Astrocyte (in vitro differentiated cells and primary cell): ENCODE data around the gene TSC2. TPM values are rescaled to one million over a fixed set of nuclear protein-coding genes. Genes with fewer than 3 reads are reported as not detected.

Experiments used
- DNase-seq: peaks from one replicate; pipeline ENCODE4 v3.0.0-alpha.2; 2010; ENCODE audit warnings: low read depth
- FAIRE-seq: peaks from 2 replicates; lab custom pipeline; 2011; peaks lifted over from hg19 to GRCh38; lab: Jason Lieb, UNC
- H2AFZ ChIP-seq: 2 replicates; pipeline ENCODE4 v1.6.0; 2012; ENCODE audit warnings: low read depth, low read length, inconsistent platforms
- H3K27ac ChIP-seq: 2 replicates; pipeline ENCODE4 v1.5.1; 2011; ENCODE audit warnings: low read depth, low read length, inconsistent platforms
- H3K27me3 ChIP-seq: 2 replicates; pipeline ENCODE4 v1.6.0; 2011; ENCODE audit warnings: low read length, inconsistent platforms; ENCODE audit not compliant: insufficient read depth
- H3K36me3 ChIP-seq: 2 replicates; pipeline ENCODE4 v1.5.1; 2011; ENCODE audit warnings: low read length, inconsistent platforms; ENCODE audit not compliant: insufficient read depth
- H3K4me1 ChIP-seq: 2 replicates; pipeline ENCODE4 v1.5.1; 2011; ENCODE audit warnings: low read length, inconsistent platforms; ENCODE audit not compliant: insufficient read depth
- H3K4me2 ChIP-seq: 2 replicates; pipeline ENCODE4 v1.6.0; 2012; ENCODE audit warnings: low read length, inconsistent platforms
- H3K4me3 ChIP-seq: 2 replicates; pipeline ENCODE4 v1.5.1; 2011; ENCODE audit warnings: low read depth, mild to moderate bottlenecking, low read length, inconsistent platforms; ENCODE audit not compliant: insufficient read depth
- H3K79me2 ChIP-seq: 2 replicates; pipeline ENCODE4 v1.6.0; 2012; ENCODE audit warnings: mild to moderate bottlenecking, low read length, inconsistent platforms; ENCODE audit not compliant: insufficient read depth
- H3K9ac ChIP-seq: 2 replicates; pipeline ENCODE4 v1.6.0; 2012; ENCODE audit warnings: mild to moderate bottlenecking, low read length, inconsistent platforms
- H3K9me3 ChIP-seq: 2 replicates; pipeline ENCODE4 v1.5.1; 2012; ENCODE audit warnings: low read depth, mild to moderate bottlenecking, low read length, inconsistent platforms; ENCODE audit not compliant: insufficient read depth
- H4K20me1 ChIP-seq: 2 replicates; pipeline ENCODE4 v1.6.0; 2012; ENCODE audit warnings: low read length, inconsistent platforms; ENCODE audit not compliant: insufficient read depth
- H3K27ac Mint-ChIP-seq: one replicate; pipeline ENCODE4 v1.8.0; 2021; ENCODE audit warnings: mild to moderate bottlenecking, mixed read lengths; ENCODE audit not compliant: unreplicated experiment
- H3K27me3 Mint-ChIP-seq: one replicate; pipeline ENCODE4 v1.8.0; 2021; ENCODE audit warnings: low read depth, mixed read lengths; ENCODE audit not compliant: unreplicated experiment
- H3K36me3 Mint-ChIP-seq: one replicate; pipeline ENCODE4 v1.8.0; 2021; ENCODE audit warnings: low read depth, mixed read lengths; ENCODE audit not compliant: unreplicated experiment
- H3K4me1 Mint-ChIP-seq: one replicate; pipeline ENCODE4 v1.8.0; 2021; ENCODE audit warnings: low read depth, mixed read lengths; ENCODE audit not compliant: unreplicated experiment
- H3K4me3 Mint-ChIP-seq: one replicate; pipeline ENCODE4 v1.8.0; 2021; ENCODE audit warnings: mild to moderate bottlenecking, moderate library complexity, mixed read lengths; ENCODE audit not compliant: unreplicated experiment
- H3K9me3 Mint-ChIP-seq: one replicate; pipeline ENCODE4 v1.8.0; 2021; ENCODE audit warnings: mild to moderate bottlenecking, mixed read lengths; ENCODE audit not compliant: unreplicated experiment
- EZH2 ChIP-seq: IDR thresholded peaks from 2 replicates; pipeline ENCODE4 v1.6.1; 2012; ENCODE audit warnings: mild to moderate bottlenecking, low read length, inconsistent platforms; ENCODE audit not compliant: insufficient read depth
- total RNA-seq: library from RNA; stranded (reverse); gene quantifications from 2 replicates; pipeline ENCODE4 v1.2.1, GENCODE V29; 2021
- TF ChIP-seq, protein P1 (sequence below): IDR thresholded peaks from 2 replicates; pipeline ENCODE4 v1.5.1; 2011; ENCODE audit warnings: low read depth, mild to moderate bottlenecking, inconsistent platforms, low read length, moderate library complexity; ENCODE audit not compliant: insufficient read depth

TSC2 gene
- total RNA-seq, 1 donor from 2014 or later = 89.5 TPM

DNA sequence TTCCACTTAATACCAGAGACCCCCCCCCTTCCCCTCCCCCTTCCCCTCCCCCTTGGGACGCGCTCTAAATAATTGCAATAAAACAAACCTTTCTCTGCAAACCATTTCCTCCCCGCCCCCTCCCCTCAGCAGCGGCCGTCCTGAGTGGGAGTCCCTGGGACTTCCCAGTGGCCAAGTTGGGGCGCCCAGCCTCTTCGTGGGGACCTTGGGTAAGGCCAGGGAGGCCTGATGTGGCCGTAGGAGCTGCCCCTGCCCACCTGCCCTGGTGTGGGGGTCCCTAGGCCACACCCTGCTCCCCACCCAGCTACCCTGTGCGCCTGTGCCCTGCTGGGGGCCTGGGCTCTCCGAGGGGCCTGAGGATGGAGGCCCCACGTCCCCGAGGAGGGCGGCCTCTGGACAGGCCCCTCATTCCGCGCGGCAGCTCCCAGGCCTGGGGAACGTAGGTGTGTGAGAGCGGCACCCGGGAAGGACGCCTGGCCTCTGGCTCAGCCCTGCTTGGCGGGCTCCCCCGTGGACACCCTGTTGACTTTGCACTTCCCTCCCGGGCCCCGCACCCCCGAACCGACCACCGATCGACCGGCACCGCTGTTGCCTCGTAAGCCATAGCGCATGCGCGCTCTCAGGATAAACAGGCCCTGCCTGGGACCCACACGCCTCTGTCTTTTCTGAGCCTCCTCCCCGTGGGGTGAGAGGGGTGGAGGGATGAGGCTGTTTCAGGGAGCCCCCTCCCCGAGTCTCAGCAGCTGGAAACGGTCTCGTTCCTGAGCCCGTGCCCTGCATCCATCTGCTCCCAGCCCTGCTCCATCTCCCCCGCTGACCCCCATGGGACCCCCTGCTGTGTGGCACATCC lies 9.2 kb upstream of the TSC2 start:
- no peak for FAIRE-seq
- peaks cover 38% of the 10 kb centered on the region for H3K79me2 ChIP-seq
- H2AFZ ChIP-seq = no peak overlapping the region
- H3K27me3 ChIP-seq = no peaks in the 10 kb centered on the region
- H3K4me2 ChIP-seq = peak overlapping the region; percentile 34
- Mint-ChIP-seq H3K4me1 (peaks cover 9% of the 10 kb centered on the region), H3K4me3 (no peak overlapping the region), H3K9me3 (no peaks in the 10 kb centered on the region), H3K36me3 (no peaks in the 10 kb centered on the region), H3K27ac (no peak overlapping the region), H3K27me3 (no peaks in the 10 kb centered on the region)
- peak overlapping the region; percentile 41 for H3K27ac ChIP-seq
- no peak overlapping the region for H3K4me3 ChIP-seq
- TF ChIP-seq, protein P1, sequence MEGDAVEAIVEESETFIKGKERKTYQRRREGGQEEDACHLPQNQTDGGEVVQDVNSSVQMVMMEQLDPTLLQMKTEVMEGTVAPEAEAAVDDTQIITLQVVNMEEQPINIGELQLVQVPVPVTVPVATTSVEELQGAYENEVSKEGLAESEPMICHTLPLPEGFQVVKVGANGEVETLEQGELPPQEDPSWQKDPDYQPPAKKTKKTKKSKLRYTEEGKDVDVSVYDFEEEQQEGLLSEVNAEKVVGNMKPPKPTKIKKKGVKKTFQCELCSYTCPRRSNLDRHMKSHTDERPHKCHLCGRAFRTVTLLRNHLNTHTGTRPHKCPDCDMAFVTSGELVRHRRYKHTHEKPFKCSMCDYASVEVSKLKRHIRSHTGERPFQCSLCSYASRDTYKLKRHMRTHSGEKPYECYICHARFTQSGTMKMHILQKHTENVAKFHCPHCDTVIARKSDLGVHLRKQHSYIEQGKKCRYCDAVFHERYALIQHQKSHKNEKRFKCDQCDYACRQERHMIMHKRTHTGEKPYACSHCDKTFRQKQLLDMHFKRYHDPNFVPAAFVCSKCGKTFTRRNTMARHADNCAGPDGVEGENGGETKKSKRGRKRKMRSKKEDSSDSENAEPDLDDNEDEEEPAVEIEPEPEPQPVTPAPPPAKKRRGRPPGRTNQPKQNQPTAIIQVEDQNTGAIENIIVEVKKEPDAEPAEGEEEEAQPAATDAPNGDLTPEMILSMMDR = no peak
- TF ChIP-seq EZH2 = no peak
- H3K9ac ChIP-seq = peak overlapping the region; percentile 56
- peaks cover 68% of the 10 kb centered on the region for H3K4me1 ChIP-seq
- DNase-seq = no peak
- H3K9me3 ChIP-seq = no peaks in the 10 kb centered on the region
- H3K36me3 ChIP-seq = no peaks in the 10 kb centered on the region
- peaks cover 3% of the 10 kb centered on the region for H4K20me1 ChIP-seq

DNA sequence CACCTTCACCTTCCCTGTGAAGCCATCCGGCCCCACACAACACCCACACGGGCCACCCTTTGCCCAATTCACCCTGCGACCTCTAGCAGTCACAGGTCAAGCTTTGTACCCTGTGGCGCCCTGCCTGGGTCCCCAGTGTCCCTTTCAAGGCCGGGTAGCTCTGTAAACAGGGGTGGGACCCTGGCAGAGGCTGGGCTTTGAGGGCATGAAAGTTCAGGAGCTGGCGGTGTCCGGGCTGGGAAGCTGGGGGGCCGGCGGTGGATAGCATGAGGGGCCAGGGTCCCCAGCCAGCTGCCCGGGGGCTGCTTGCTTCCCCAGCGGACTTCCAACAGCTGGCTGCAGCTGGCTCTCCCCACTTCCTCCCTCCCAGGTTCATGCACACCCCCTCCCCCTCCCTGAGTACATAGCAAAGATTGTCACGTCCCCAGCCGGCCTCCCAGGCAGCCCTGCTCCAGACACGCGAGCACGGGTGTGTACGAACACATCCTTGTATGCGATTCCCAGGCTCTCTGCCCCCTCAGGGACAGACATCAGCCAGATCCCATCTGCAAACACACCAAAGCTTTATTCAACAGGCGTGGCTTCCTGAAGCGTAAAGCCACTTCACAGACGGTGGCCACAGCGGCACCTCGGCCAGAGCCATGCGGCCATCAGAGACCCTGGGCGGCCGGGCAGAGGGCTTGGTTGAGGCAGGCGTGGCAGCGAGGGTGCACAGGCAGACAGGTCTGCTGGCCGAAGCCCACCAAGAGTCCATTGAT lies 8.3 kb upstream of the TSC2 start:
- Histone ChIP-seq H3K4me1 (peaks cover 62% of the 10 kb centered on the region), H4K20me1 (peaks cover 3% of the 10 kb centered on the region), H2AFZ (no peak overlapping the region), H3K4me2 (peak overlapping the region; percentile 34), H3K9ac (peak overlapping the region; percentile 56), H3K36me3 (no peaks in the 10 kb centered on the region), H3K79me2 (peaks cover 32% of the 10 kb centered on the region), H3K9me3 (no peaks in the 10 kb centered on the region), H3K27me3 (no peaks in the 10 kb centered on the region), H3K4me3 (no peak overlapping the region), H3K27ac (peak overlapping the region; percentile 41)
- Mint-ChIP-seq H3K27me3 (no peaks in the 10 kb centered on the region), H3K4me3 (peak overlapping the region; percentile 20), H3K9me3 (no peaks in the 10 kb centered on the region), H3K4me1 (peaks cover 4% of the 10 kb centered on the region), H3K36me3 (no peaks in the 10 kb centered on the region), H3K27ac (peak overlapping the region; percentile 83)
- FAIRE-seq (no peak), DNase-seq (peak; percentile 16)
- TF ChIP-seq, protein P1 = no peak
- no peak for TF ChIP-seq EZH2
